T47D (cell line): ENCODE results near the gene SLC22A17.
"Not testable (repeated sequence)": the region's sequence is repeated elsewhere in the genome, so short reads cannot be mapped to it uniquely, and the experiment has no call there.

Experiments
- DNase-seq, 2 experiments: peaks; one replicate each; pipeline versions ENCODE4 v3.0.0 to v3.0.0-alpha.2; 2011 to 2012; ENCODE audit warnings: low read depth in 1 of 2, low spot score in 1 of 2
- JUND ChIP-seq: IDR thresholded peaks from 2 replicates; pipeline ENCODE4 v1.6.1; 2012; ENCODE audit warnings: low read depth
- in situ Hi-C: cut with HindIII; loops from 2 replicates; pipeline ENCODE4 v1.10.0; 2016; ENCODE audit warnings: low sequenced_read_pairs, low pct_unique_long_range_greater_than_20kb

The SLC22A17 gene

GRCh38 chr14:23352506-23353432 lies at the start of gene SLC22A17:
SLC22A17 (minus strand) TSS chr14:23352887.
- in situ Hi-C loops, result no loop called here
- DNase-seq, result peak; percentile 78 to 84
- TF ChIP-seq JUND, result no peak

DNA sequence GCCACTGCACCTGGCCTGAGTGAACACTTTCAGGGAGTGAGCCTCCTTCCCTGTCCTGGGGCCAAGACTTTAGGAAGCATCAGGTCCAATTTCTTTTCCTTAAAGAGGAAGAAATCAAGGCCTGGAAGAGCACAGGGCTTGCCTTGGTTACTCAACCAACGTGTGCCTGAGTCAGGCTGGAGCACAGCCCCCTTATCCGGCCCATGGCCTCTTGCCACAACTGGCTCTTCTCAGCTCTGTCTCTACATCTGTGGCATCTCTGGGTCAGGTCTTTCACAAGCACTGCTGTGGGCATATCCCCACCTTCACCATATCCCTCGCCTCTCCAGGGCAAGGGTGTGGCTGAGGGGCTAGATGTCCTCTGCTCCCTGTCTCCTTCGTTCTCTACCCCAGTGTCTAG lies 48.6 kb upstream of the SLC22A17 start:
- TF ChIP-seq JUND, result no peak
- no peak for DNase-seq
- in situ Hi-C loops, result no loop called here

- in situ Hi-C loops, DNase-seq: not testable (repeated sequence)
Measured at GRCh38 chr14:23400496-23401149, 47.9 kb upstream of the SLC22A17 start.

DNA sequence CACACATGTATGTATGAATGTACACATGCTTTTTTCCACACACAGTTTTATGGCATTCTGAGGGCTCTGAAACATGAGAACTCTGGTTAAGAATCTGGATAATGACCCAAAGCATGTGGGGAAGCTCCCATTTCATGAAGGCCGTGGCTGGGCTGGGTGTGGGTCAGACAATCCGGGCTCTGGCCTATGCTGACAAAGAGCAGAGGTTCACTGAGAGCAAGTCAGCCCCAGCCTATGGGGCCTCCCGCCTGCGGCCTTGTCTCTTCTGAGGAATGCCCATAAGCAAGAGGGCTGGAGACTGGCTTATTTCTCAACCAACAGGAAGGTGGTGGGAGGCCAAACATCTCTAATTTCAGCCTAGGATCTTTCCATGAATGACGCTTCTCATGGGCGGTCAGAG lies 46.9 kb upstream of the SLC22A17 start:
- DNase-seq, result no peak
- TF ChIP-seq JUND, result no peak
- in situ Hi-C loops, result no loop called here

DNA sequence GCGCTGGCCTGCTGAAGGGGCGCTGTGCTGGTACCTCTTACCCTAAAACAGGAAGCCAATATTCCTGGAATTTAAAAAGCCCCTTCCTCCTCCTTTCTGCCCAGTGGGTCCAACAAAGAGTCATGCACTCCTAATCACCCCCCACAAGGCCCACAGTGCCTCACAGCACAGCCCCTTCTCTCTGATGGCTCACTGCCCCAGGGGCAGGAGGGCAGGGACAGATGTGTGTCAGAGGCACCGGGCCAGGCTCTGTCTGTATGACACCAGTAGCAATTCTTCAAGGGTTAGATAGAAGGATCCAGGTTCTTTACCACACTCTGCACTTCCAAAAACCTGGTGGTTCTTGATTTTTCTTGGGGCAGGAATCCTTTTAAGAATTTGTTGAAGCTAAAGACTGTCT lies 46.4 kb upstream of the SLC22A17 start:
- in situ Hi-C loops, result no loop called here
- no peak for TF ChIP-seq JUND
- no peak for DNase-seq

DNA sequence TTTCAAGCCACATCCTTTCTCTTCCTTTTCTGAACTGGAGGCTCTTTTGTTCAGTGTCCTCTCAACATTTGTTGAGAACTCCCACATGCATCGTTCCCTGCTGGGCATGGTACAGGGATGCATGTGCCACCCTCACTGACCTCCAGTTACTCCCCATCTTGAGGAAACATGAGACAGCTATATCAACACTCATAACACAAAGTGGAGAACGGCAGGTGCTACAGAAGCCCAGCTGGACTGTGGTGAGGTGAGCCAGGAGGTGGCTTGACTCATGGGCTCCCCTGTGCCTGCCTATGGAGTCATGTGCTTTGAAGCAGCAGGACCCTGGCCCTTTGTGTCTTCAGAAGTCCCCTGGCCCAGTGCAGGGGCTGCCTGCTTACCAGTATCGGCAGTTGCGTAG lies 45.7 kb upstream of the SLC22A17 start:
- DNase-seq, result no peak
- in situ Hi-C loops, result no loop called here
- no peak for TF ChIP-seq JUND

DNA sequence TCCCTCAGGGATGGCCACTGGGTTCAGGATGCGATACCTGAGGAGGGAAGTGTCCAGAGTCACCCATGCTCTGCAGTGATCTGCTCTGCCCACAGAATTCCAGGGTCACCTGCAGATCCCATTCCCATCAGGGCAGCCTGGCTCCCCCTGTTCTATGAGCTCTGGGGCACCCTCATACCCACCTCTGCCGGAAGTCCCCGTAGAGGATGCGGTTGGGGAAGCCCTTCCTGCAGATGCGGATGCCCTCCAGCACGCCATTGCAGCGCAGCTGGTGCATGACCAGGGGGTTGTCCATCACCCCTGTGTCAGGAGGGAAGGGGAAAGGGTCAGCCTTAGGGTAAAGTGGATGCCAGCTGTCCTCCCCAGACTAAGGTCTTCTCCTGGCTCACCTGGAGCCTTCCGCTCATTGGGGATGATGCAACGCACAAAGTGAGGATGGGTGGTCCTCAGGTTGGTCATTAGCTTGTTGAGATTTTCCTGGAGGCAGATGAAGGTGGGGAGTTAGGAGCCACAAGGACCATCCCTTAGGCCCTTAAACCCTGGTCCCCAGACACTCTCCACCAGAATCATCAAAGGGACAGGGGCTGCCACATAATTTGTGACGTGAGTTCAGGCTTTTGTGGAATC lies 44.2 kb upstream of the SLC22A17 start:
- TF ChIP-seq JUND, result no peak
- no peak for DNase-seq
- in situ Hi-C loops, result no loop called here

DNA sequence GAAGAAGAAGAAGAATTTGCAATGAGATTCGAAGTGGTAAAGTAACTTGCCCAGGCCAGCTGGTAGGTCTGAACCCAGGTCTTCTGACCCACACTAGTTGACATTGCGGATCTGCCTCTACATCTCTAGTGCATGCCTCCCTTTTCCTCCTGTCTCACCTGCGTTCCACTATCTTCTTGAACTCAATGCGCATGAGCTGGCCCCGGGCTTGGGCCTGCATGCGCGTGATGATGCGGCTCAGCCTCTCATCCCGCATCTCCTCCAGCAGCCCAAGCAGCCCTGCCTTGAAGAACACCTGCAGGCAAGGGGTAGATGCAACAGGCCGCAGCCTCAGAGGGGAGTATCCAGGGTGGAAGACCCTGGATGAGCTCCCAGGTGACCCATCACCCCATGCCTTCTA lies 43.4 kb upstream of the SLC22A17 start:
- in situ Hi-C loops, result no loop called here
- TF ChIP-seq JUND, result no peak
- DNase-seq, result no peak

DNA sequence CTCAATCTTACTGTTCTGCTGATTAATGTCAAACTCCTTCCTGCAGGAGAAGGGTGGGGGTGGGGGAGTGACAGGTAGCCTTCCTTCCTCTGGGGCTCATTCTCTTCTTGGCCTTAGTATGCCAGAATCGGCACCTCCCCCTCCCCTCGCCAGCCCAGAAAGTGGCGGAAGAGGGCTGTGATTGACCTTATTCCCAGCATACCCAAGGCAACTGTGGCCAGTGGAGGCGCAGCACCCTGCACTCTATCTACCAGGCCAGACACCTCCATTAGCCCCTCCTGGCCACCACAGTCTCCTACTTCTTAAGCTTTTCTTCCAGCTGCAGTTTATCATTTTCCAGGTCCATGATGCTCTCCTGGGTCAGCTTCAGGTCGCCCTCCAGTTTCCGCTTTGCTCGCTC lies 39.9 kb upstream of the SLC22A17 start:
- no peak for TF ChIP-seq JUND
- DNase-seq, result no peak
- in situ Hi-C loops, result no loop called here

DNA sequence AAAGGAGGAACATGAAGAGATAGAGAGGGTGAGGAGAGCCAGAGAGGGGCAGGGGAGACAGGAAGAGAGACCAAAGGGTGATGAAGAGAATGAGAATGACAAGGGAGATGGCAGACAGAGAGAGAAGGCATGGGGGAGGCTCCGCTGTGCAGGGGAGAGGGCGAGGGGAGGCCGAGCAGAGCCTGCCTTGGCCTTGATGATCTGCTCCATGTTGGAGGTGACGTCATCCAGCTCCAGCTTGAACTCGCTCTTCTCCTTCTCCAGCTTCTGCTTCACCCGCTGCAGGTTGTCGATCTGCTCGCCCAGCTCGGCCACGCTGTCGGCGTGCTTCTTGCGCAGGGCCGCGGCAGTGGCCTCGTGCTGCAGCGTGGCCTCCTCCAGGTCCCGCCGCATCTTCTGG lies 37.2 kb upstream of the SLC22A17 start:
- DNase-seq, in situ Hi-C loops: not testable (repeated sequence)

DNA sequence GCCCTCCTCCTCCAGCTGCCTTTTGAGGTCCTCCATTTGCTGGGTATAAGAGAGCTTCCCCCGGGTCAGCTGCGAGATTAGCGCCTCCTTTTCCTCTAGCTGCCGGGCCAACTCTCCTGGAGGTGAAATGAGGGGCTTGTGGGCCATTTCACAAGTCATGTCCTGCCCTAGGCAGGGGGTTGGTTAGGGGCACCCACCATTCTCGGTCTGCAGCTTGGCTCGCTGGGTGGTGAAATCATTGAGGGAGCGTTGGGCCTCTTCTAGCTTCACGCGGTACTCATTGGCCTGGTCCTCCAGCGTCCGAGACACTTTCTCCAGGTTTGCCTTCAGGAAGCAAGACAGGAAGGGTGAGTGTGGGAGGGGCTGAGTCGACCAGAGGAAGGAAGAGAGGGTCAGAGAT lies 36.7 kb upstream of the SLC22A17 start:
- in situ Hi-C loops, result no loop called here
- no peak for DNase-seq
- no peak for TF ChIP-seq JUND

DNA sequence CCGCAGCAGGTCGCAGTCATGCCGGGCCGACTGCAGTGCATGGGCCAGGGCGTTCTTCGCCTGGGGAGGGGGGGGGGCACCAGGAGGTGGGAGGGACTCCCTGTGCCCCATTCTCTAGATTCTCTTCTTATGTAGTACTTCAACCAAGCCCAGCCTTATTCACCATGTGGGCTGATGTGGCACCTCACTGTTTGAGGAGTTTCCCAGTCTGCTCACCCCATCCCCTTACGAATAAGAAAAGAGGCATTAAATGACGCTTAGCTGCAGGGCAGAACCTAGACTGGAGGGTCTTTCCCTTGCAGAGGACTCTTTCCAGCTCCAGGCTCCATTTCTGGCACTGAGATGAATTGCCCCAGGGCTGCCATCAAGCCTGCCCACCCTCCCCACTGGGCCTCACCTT lies 36.3 kb upstream of the SLC22A17 start:
- DNase-seq, result no peak
- in situ Hi-C loops, result no loop called here
- no peak for TF ChIP-seq JUND

DNA sequence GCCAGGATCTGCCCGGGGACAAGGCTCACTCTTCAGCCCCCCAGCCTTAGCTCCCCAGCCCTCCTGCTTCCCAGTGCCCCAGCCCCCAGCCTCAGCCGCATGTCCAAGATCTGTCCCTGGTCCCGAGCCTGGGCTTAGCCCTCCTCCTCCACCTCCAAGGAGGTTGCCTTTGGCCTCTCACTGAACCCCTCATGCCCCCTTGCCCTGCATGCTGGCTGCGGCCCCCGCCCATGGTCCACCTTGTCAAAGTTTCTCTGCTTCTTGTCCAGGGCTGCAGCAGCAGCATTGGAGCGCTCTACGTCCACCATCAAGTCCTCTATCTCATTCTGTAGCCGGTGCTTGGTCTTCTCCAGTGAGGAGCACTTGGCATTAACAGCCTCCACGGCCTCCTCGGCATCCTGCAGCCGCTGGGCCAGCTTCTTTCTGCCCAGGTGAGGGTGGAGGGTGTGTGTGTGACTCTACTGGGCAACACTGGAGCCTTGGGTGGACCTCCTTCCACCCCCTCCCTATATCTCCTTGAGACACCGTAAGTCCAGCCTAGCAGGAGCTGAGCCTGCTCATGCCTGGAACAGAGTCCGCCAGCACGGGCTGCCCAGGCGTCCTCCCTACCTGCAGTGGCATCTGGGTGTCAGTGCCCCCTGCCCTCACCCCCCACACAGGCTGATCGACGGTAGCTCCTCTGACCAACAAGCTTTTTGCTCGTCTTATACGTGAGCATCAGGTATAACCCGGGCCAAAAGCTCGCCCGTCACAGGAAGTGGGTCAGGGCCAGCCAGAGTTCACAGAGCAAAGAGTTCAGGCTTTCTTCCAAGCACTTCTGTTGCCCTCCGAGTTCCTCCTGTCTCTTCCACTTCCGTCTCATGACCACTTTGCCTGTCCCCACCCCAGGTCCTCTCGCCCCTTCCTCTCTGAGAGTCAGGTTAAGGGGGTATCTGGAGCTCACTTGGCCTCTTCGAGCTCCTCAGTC lies 35.5 kb upstream of the SLC22A17 start:
- in situ Hi-C loops, result no loop called here
- TF ChIP-seq JUND, result no peak

More for the DNA sequence above, 35.5 kb upstream of the SLC22A17 start:
- DNase-seq, result no peak
